ENCODE data around the gene CYLD. TPM values are rescaled to one million over a fixed set of nuclear protein-coding genes. Genes with fewer than 3 reads are reported as not detected.

Gene CYLD
- total RNA-seq, 1 experiment from 2014 or later, result 10.1 TPM

GRCh38 chr16:50836121-50836621 is 94.3 kb downstream of the CYLD start:
- TF ChIP-seq CTCF (IDR thresholded peaks at IDR 0.05) (no peak), REST (IDR thresholded peaks at IDR 0.05; ENCODE audit: insufficient read depth in 1 of 2, low read depth in 2 of 2, low read length in 1 of 2) (no peak), SIN3A (IDR thresholded peaks at IDR 0.05; ENCODE audit: borderline replicate concordance, insufficient read depth, low read depth, low read length) (no peak), POLR2AphosphoS5 (IDR thresholded peaks at IDR 0.05; ENCODE audit: low read depth, low read length) (no peak), TCF7L2 (IDR thresholded peaks at IDR 0.05; ENCODE audit: low read depth, low read length) (no peak)

GRCh38 chr16:50837324-50837723 is 95.4 kb downstream of the CYLD start:
- no peaks in the 10 kb centered on the region for H3K36me3 ChIP-seq (ENCODE audit: control insufficient read depth, insufficient read depth, low read length)
- no peaks in the 10 kb centered on the region for H3K9me3 ChIP-seq (ENCODE audit: control insufficient read depth, insufficient read depth, low read depth, low read length)
- no peak for DNase-seq (ENCODE audit: low read depth, low spot score)
- H3K4me1 ChIP-seq (ENCODE audit: control insufficient read depth, insufficient read depth, low read length), result no peaks in the 10 kb centered on the region; the same call in 1 of the 2 replicates
- in situ Hi-C loops (cut with HindIII; ENCODE audit: low pct_unique_long_range_greater_than_20kb, low sequenced_read_pairs) (no loop called here), intact Hi-C loops (cut with micrococcal nuclease; ENCODE audit: unreplicated experiment) (no loop called here)
- TF ChIP-seq TCF7L2 (IDR thresholded peaks at IDR 0.05; ENCODE audit: low read depth, low read length) (no peak), SIN3A (IDR thresholded peaks at IDR 0.05; ENCODE audit: borderline replicate concordance, insufficient read depth, low read depth, low read length) (no peak), POLR2AphosphoS5 (IDR thresholded peaks at IDR 0.05; ENCODE audit: low read depth, low read length) (no peak), CTCF (IDR thresholded peaks at IDR 0.05) (no peak), REST (IDR thresholded peaks at IDR 0.05; ENCODE audit: insufficient read depth in 1 of 2, low read depth in 2 of 2, low read length in 1 of 2) (no peak)
- H3K27ac ChIP-seq (ENCODE audit: low read length), result no peak overlapping the region
- no TSS peak for BruUV-seq (replicated peaks)
- ATAC-seq, result no peak
- ChIA-PET POLR2A (no interaction called here), CTCF (no interaction called here)
- H3K4me3 ChIP-seq (ENCODE audit: low read depth in 2 of 2, low read length in 2 of 2), result no peak overlapping the region
- H3K27me3 ChIP-seq (ENCODE audit: control insufficient read depth, insufficient read depth, low read length), result no peaks in the 10 kb centered on the region; the same call in 1 of the 2 replicates

More at GRCh38 chr16:50836121-50836621, 94.3 kb downstream of the CYLD start:
- intact Hi-C loops (cut with micrococcal nuclease; ENCODE audit: unreplicated experiment), result no loop called here
- Histone ChIP-seq H3K27me3 (ENCODE audit: control insufficient read depth, insufficient read depth, low read length) (no peaks in the 10 kb centered on the region; the same call in 1 of the 2 replicates), H3K9me3 (ENCODE audit: control insufficient read depth, insufficient read depth, low read depth, low read length) (no peaks in the 10 kb centered on the region), H3K4me3 (ENCODE audit: low read depth in 2 of 2, low read length in 2 of 2) (no peak overlapping the region), H3K27ac (ENCODE audit: low read length) (no peak overlapping the region), H3K4me1 (ENCODE audit: control insufficient read depth, insufficient read depth, low read length) (no peaks in the 10 kb centered on the region; the same call in 1 of the 2 replicates), H3K36me3 (ENCODE audit: control insufficient read depth, insufficient read depth, low read length) (no peaks in the 10 kb centered on the region)
- in situ Hi-C loops (cut with HindIII; ENCODE audit: low pct_unique_long_range_greater_than_20kb, low sequenced_read_pairs), result no loop called here
- no peak for ATAC-seq
- no TSS peak for BruUV-seq (replicated peaks)
- CTCF ChIA-PET, result no interaction called here
- DNase-seq (ENCODE audit: low read depth, low spot score), result no peak
- POLR2A ChIA-PET, result no interaction called here

Measured in Panc1 (cell line).